NCI-H774 (cell line): Measurements from ENCODE around the gene EHD4.

ENCODE experiments used
- DNase-seq: peaks from one replicate; lab custom pipeline; 2025; lab: John Stamatoyannopoulos, UW

EHD4 gene

GRCh38 chr15:41994772-41995475 is 22.6 kb upstream of the EHD4 start:
- DNase-seq, result no peak

- DNase-seq, result no peak
These were observed 21.9 kb upstream of the EHD4 start for GRCh38 chr15:41994171-41994650.

- no peak for DNase-seq
These were observed 21.3 kb upstream of the EHD4 start for GRCh38 chr15:41993472-41994170.

- no peak for DNase-seq
These were observed 20.4 kb upstream of the EHD4 start for GRCh38 chr15:41992803-41993190.

GRCh38 chr15:41992151-41992802 is 19.9 kb upstream of the EHD4 start:
- no peak for DNase-seq

- DNase-seq, result no peak
These were observed 18.3 kb upstream of the EHD4 start for GRCh38 chr15:41990691-41991090.

- DNase-seq, result no peak
These were observed 17.9 kb upstream of the EHD4 start for GRCh38 chr15:41990243-41990605.

DNA sequence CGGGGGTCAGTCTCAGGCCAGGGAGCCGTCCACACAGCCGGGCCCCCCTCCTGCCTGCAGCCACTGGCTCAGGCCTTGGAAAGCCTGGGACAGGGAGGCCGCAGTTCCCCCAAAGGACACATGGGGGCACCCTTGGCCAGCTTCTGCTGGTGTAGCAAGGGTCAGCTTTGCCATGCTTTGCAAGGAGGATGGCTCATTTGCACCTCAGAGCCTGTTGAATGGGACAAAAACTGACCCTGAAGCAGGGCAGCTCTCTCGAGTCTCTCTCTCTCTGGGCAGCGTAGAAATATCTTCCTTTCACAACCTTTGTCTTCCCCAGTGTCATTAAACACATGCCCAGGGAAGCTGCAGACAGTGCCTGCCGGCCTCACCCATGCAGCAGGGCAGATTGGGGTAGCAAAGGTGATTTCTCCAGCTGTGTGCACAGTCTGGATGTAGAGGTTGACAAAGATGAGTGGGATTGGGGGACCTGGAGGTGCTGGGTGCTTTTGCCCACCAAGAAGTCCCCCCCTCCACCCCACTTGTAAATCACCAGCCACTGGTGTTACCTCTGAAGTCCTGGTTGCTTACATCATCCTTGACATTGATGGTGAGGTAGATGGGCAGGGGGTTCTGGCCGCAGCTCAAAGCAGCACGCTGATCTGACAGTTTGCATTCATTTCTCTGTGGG is 17.4 kb upstream of the EHD4 start:
- peak; percentile 16 for DNase-seq

GRCh38 chr15:41988896-41989572 is 16.7 kb upstream of the EHD4 start:
- DNase-seq, result no peak

DNA sequence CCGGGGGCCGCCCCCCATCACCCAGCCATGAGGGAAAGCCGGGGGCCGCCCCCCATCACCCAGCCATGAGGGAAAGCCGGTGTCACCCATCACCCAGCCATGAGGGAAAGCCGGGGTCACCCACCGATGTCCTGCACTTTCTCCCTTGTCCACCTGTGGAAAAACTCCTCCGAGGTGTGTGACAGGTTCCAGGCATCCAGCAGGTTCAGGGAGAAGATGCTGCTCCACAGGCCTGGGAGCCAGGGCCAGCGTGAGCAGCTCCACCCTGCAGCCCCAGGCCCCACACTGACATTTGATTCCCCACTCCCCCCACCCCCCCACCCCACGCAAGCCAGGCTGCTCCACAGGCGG is 15.5 kb upstream of the EHD4 start:
- DNase-seq, result no peak

DNA sequence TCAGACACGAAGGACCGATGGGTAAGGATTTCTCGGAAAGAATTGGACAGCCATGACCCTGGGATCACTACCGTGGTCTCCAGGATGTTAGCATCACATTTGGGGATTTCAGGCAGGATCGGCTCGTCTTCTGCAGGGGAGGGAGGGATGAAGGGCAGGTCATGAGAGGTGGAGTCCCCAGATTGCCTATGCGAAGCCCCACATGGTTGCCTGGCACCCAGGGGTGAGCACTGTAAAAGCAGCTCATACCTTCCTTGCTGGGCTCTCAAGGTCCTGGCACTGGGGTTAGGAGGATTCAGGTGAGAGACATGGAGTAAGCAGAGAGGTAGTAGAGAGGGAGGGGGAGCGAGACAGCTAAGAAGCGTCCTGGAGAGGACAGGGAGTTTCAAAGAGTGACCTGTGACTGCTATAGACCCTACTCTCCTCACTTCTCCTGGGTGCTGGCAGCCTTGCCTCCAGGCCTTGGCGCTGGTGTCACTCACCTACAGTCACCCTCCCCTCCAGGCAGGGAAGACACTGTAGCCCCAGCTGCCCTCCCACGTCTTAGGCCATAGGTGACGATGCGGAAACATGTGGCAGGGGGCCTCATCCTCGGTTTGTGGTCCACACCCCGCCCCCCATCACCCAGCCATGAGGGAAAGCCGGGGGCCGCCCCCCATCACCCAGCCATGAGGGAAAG is 15.0 kb upstream of the EHD4 start:
- no peak for DNase-seq

DNA sequence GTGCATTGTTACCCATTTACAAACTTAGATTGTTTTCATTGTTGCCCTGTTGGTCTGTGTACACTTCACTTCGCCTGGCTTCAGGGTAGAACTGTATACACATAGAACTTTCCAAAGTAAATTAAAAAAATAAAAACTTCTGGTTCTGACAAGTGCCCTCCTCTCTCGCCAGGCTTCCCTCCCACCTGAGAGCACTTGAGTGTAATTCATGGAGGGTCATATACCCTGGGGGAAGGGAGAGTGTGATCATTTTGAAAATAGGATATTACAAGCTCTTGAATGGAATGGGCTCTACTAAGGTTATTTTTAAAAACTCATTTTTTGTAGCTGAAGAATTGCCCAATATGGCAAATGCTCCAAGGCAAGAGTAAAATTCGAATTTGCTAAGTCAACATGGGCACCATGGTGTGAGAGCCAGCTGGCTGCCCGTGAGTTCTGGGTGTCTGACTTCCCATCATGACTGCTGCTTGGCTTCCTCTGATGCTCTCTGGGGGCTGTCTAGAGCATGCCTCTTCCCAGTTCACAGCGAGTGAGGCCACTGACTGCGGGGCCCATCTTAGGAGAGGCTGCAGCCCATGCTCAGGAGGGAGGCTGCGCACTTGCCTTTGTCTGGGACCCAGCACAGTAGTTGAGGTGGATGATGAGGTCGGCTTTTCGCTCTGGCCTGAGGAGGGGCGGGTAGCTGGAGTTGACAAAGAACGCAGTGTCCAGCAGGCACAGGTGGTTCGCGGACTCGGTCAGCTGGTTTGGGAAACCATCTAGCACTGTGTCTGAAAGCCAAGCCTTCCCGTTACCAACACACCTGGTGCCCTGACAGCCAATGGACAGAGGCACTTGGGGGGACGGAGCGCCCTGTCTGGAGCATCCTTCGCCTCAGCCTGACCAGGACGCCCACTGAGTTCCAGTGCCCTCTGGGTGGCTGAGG is 13.1 kb upstream of the EHD4 start:
- no peak for DNase-seq

- DNase-seq, result no peak
These were observed 12.3 kb upstream of the EHD4 start for GRCh38 chr15:41984622-41985021.

- DNase-seq, result no peak
These were observed 11.5 kb upstream of the EHD4 start for GRCh38 chr15:41983621-41984571.

- DNase-seq, result no peak
These were observed 10.9 kb upstream of the EHD4 start for GRCh38 chr15:41983221-41983620.

GRCh38 chr15:41982133-41982930 is 10.0 kb upstream of the EHD4 start:
- DNase-seq, result no peak

DNA sequence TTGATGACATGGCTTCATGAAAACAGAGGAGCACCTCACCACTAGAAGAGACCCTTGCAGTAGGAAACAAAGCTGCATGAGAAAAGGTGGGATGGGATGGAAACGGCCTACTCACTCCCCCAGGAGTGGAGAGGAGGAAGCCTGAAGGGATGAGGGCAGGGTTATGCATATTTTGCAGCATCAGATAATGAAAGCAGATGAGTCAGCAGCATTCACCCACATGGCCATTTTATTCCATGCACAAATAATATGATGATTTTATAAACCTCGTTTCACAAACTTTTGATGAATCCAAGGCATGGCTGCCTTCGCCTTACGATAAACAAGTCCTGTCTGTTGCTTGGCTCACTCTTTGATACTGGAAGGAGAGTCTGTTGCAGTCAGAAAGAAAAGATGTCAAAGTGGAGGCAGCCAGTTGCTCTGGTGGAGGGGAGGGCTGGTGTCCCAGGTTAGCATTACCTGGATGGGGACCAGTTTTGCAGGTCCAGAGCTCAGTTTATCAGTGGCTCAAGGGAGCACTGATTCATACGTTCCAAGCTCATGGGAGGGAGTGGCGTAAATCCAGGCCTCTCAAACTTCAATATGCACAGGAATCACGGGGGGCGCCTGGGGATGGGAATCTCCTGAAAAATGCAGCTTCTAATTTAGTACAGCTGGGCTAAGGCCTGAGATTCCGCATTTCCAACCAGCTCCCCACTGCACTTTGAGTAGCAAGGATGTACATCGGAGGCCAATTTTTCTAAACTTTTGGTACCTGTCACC is 9.2 kb upstream of the EHD4 start:
- no peak for DNase-seq
